Trophoblast cell (in vitro differentiated cells and primary cell): ENCODE measurements around the gene TMEM259.

ENCODE experiments used
- DNase-seq, 2 donors: peaks; one replicate each; pipeline ENCODE4 v3.0.0-alpha.2; 2016
- H2AFZ ChIP-seq: 2 replicates; pipeline ENCODE4 v1.6.1; 2013; ENCODE audit warnings: low read length, moderate library complexity, mild to moderate bottlenecking; ENCODE audit not compliant: insufficient read depth, poor library complexity
- H2AK5ac ChIP-seq: 2 replicates; pipeline ENCODE4 v1.6.1; 2013; ENCODE audit warnings: mild to moderate bottlenecking, low read length
- H2BK120ac ChIP-seq: 2 replicates; pipeline ENCODE4 v1.6.1; 2013; ENCODE audit warnings: low read length, mild to moderate bottlenecking, moderate library complexity; ENCODE audit not compliant: insufficient read depth, poor library complexity
- H2BK12ac ChIP-seq: 2 replicates; pipeline ENCODE4 v1.6.1; 2013; ENCODE audit warnings: mild to moderate bottlenecking, low read length, moderate library complexity
- H2BK5ac ChIP-seq: 2 replicates; pipeline ENCODE4 v1.6.1; 2013; ENCODE audit warnings: low read length, low read depth, moderate library complexity, mild to moderate bottlenecking; ENCODE audit not compliant: poor library complexity
- H3K14ac ChIP-seq: 2 replicates; pipeline ENCODE4 v1.6.1; 2013; ENCODE audit warnings: mild to moderate bottlenecking, low read length
- H3K18ac ChIP-seq: 2 replicates; pipeline ENCODE4 v1.6.1; 2013; ENCODE audit warnings: mild to moderate bottlenecking, low read length
- H3K23ac ChIP-seq: 2 replicates; pipeline ENCODE4 v1.6.1; 2013; ENCODE audit warnings: low read length
- H3K27ac ChIP-seq: 2 replicates; pipeline ENCODE4 v1.5.1; 2013; ENCODE audit warnings: low read depth, mild to moderate bottlenecking, inconsistent platforms, low read length, moderate library complexity
- H3K27me3 ChIP-seq: 2 replicates; pipeline ENCODE4 v1.6.1; 2013; ENCODE audit warnings: inconsistent platforms, mild to moderate bottlenecking, low read length, moderate library complexity; ENCODE audit not compliant: insufficient read depth
- H3K36me3 ChIP-seq, 2 experiments: 1 replicate in 1 of 2; 2 replicates in 1 of 2; pipeline ENCODE4 v1.6.1; 2013; ENCODE audit warnings: low read length in 2 of 2, mild to moderate bottlenecking in 2 of 2, moderate library complexity in 1 of 2; ENCODE audit not compliant: insufficient read depth in 2 of 2, control insufficient read depth in 1 of 2
- H3K4ac ChIP-seq: 2 replicates; pipeline ENCODE4 v1.6.1; 2013; ENCODE audit warnings: low read depth, mild to moderate bottlenecking, low read length, moderate library complexity
- H3K4me1 ChIP-seq, 2 experiments: 1 replicate in 1 of 2; 2 replicates in 1 of 2; pipeline ENCODE4 v1.6.1; 2013; ENCODE audit warnings: low read length in 2 of 2, mild to moderate bottlenecking in 2 of 2, moderate library complexity in 1 of 2; ENCODE audit not compliant: insufficient read depth in 2 of 2, control insufficient read depth in 1 of 2
- H3K4me2 ChIP-seq: 2 replicates; pipeline ENCODE4 v1.6.1; 2013; ENCODE audit warnings: inconsistent platforms, mild to moderate bottlenecking, low read length, moderate library complexity
- H3K4me3 ChIP-seq: 2 replicates; pipeline ENCODE4 v1.5.1; 2013; ENCODE audit warnings: mild to moderate bottlenecking, low read depth, low read length, inconsistent platforms
- H3K79me1 ChIP-seq: one replicate; pipeline ENCODE4 v1.6.1; 2013; ENCODE audit warnings: low read length
- H3K79me2 ChIP-seq: 2 replicates; pipeline ENCODE4 v1.6.1; 2013; ENCODE audit warnings: low read length, mild to moderate bottlenecking; ENCODE audit not compliant: control insufficient read depth, insufficient read depth, poor library complexity
- H3K9ac ChIP-seq: 2 replicates; pipeline ENCODE4 v1.6.1; 2013; ENCODE audit warnings: mild to moderate bottlenecking, low read length
- H3K9me3 ChIP-seq: 2 replicates; pipeline ENCODE4 v1.6.1; 2013; ENCODE audit warnings: low read depth, mild to moderate bottlenecking, control low read depth, inconsistent platforms, low read length; ENCODE audit not compliant: insufficient read depth
- H4K12ac ChIP-seq: 2 replicates; pipeline ENCODE4 v1.6.1; 2013; ENCODE audit warnings: low read depth, mild to moderate bottlenecking, low read length, moderate library complexity
- H4K8ac ChIP-seq: 2 replicates; pipeline ENCODE4 v1.6.1; 2013; ENCODE audit warnings: low read depth, mild to moderate bottlenecking, low read length, moderate library complexity
- H4K91ac ChIP-seq: one replicate; pipeline ENCODE4 v1.6.1; 2013; ENCODE audit warnings: low read depth, mild to moderate bottlenecking, low read length, moderate library complexity
- WGBS: extraction: QIAGEN DNeasy Blood & Tissue Kit; methylation state at CpG from one replicate; pipeline ENCODE4 v1.1.7; 2013; ENCODE audit warnings: missing lambda C conversion rate; ENCODE audit not compliant: insufficient read length, insufficient coverage; ENCODE audit errors: extremely low coverage; 5-methylcytosine and 5-hydroxymethylcytosine counted together

The TMEM259 gene

GRCh38 chr19:1037621-1038064, 16.7 kb upstream of the TMEM259 start:
- Histone ChIP-seq H3K9me3 (no peaks in the 10 kb centered on the region), H2AK5ac (no peak overlapping the region), H3K4me1 (peaks cover 3 to 8% of the 10 kb centered on the region in 2 experiments), H3K36me3 (peaks cover 47 to 48% of the 10 kb centered on the region in 2 experiments), H3K14ac (no peak overlapping the region), H3K27me3 (no peaks in the 10 kb centered on the region), H3K4ac (no peak overlapping the region), H3K79me1 (no peaks in the 10 kb centered on the region), H4K91ac (no peak overlapping the region), H4K8ac (no peak overlapping the region), H3K27ac (no peak overlapping the region), H3K79me2 (no peaks in the 10 kb centered on the region), H3K9ac (no peak overlapping the region), H3K23ac (no peak overlapping the region), H2BK120ac (no peak overlapping the region), H4K12ac (no peak overlapping the region), H3K18ac (no peak overlapping the region), H3K4me2 (no peak overlapping the region), H3K4me3 (no peak overlapping the region), H2BK12ac (no peak overlapping the region), H2AFZ (no peak overlapping the region), H2BK5ac (no peak overlapping the region)
- no CpG with 5 or more reads among the region's 22 CpGs for WGBS
- no peak for DNase-seq

- Histone ChIP-seq H3K79me2 (peaks cover 2% of the 10 kb centered on the region), H2BK5ac (no peak overlapping the region), H2AK5ac (no peak overlapping the region), H4K8ac (no peak overlapping the region), H3K14ac (no peak overlapping the region), H3K4me1 (peaks cover under 1 to 4% of the 10 kb centered on the region in 2 experiments), H2BK120ac (no peak overlapping the region), H4K12ac (no peak overlapping the region), H4K91ac (no peak overlapping the region), H3K4me3 (no peak overlapping the region), H2AFZ (no peak overlapping the region), H3K4me2 (no peak overlapping the region), H3K79me1 (no peaks in the 10 kb centered on the region), H3K9me3 (no peaks in the 10 kb centered on the region), H3K36me3 (peaks cover 52 to 57% of the 10 kb centered on the region in 2 experiments), H3K27me3 (no peaks in the 10 kb centered on the region), H3K4ac (no peak overlapping the region), H3K27ac (no peak overlapping the region), H3K23ac (no peak overlapping the region), H2BK12ac (no peak overlapping the region), H3K18ac (no peak overlapping the region), H3K9ac (no peak overlapping the region)
- no CpG with 5 or more reads among the region's 29 CpGs for WGBS
- no peak for DNase-seq
Measured at GRCh38 chr19:1035998-1036621, 15.2 kb upstream of the TMEM259 start.

- H2AFZ ChIP-seq, result no peak overlapping the region
- no peak overlapping the region for H3K14ac ChIP-seq
- H3K23ac ChIP-seq, result no peak overlapping the region
- peaks cover 21% of the 10 kb centered on the region for H3K79me2 ChIP-seq
- no peak overlapping the region for H3K27ac ChIP-seq
- H3K27me3 ChIP-seq, result no peaks in the 10 kb centered on the region
- no CpG with 5 or more reads among the region's 20 CpGs for WGBS
- peak overlapping the region; percentile 57 for H3K4ac ChIP-seq
- no peak overlapping the region for H3K18ac ChIP-seq
- H2AK5ac ChIP-seq, result no peak overlapping the region
- no peak overlapping the region for H3K4me2 ChIP-seq
- H2BK12ac ChIP-seq, result no peak overlapping the region
- H3K79me1 ChIP-seq, result peaks cover 13% of the 10 kb centered on the region
- DNase-seq, result no peak
- no peak overlapping the region for H4K12ac ChIP-seq
- no peak overlapping the region for H3K9ac ChIP-seq
- H4K91ac ChIP-seq, result no peak overlapping the region
- H2BK5ac ChIP-seq, result no peak overlapping the region
- H3K36me3 ChIP-seq, result peaks cover 48 to 54% of the 10 kb centered on the region in 2 experiments
- H3K4me3 ChIP-seq, result no peak overlapping the region
- peaks cover 4% of the 10 kb centered on the region for H3K9me3 ChIP-seq
- peaks cover 0 to 6% of the 10 kb centered on the region in 2 experiments for H3K4me1 ChIP-seq
- no peak overlapping the region for H4K8ac ChIP-seq
- no peak overlapping the region for H2BK120ac ChIP-seq
Measured at GRCh38 chr19:1032264-1032867, 11.4 kb upstream of the TMEM259 start.

- Histone ChIP-seq H3K9ac (peak overlapping the region; percentile 84), H2AK5ac (peak overlapping the region; percentile 82), H4K91ac (peak overlapping the region; percentile 53), H4K8ac (peak overlapping the region; percentile 59), H3K18ac (peak overlapping the region; percentile 82), H2BK120ac (peak overlapping the region; percentile 34), H3K79me2 (peaks cover 36% of the 10 kb centered on the region), H3K4ac (peak overlapping the region; percentile 100), H3K79me1 (peaks cover 27% of the 10 kb centered on the region), H3K4me3 (peak overlapping the region; percentile 97), H4K12ac (peak overlapping the region; percentile 39), H2BK12ac (no peak overlapping the region), H3K9me3 (peaks cover 4% of the 10 kb centered on the region), H3K36me3 (peaks cover 28 to 30% of the 10 kb centered on the region in 2 experiments), H3K14ac (peak overlapping the region; percentile 25), H3K4me2 (peak overlapping the region; percentile 90), H3K27me3 (no peaks in the 10 kb centered on the region), H3K27ac (peak overlapping the region; percentile 69), H3K4me1 (peaks cover 0 to 9% of the 10 kb centered on the region in 2 experiments), H2AFZ (no peak overlapping the region), H2BK5ac (peak overlapping the region; percentile 58), H3K23ac (no peak overlapping the region)
- DNase-seq, result peak; percentile 47 to 52
- WGBS, result no CpG with 5 or more reads among the region's 58 CpGs
Measured at GRCh38 chr19:1028062-1028926, 7.4 kb upstream of the TMEM259 start.
